A549 (cell line): ENCODE results near the gene ZMYND8. TPM values are rescaled to one million over a fixed set of nuclear protein-coding genes. Genes with fewer than 3 reads are reported as not detected.

ENCODE experiments used
- ATAC-seq, 2 experiments: fragments of 200-7000 bp in 1 of 2; fragments of >200 bp in 1 of 2; cut with Nextera tagmentation in 1 of 2; cut with Tn5 transposase in 1 of 2; 3 replicates each; pipeline versions ENCODE4 v1.8.0 to v1.9.1; 2018 to 2020; ENCODE audit warnings: mild to moderate bottlenecking in 1 of 2, moderate library complexity in 1 of 2
- CTCF ChIA-PET: fragments of 300-600 bp; sonication (Branson Sonifier 250); formaldehyde crosslinking; extraction: SDS; loops from one replicate; lab custom pipeline; 2021; ENCODE audit warnings: antibody characterized with exemption, inconsistent platforms; lab: Yijun Ruan, JAX
- POLR2A ChIA-PET: fragments of 350-600 bp; formaldehyde crosslinking; extraction: SDS; loops from one replicate; lab custom pipeline; 2021; ENCODE audit warnings: antibody characterized with exemption, inconsistent platforms; lab: Yijun Ruan, JAX
- DNase-seq, 2 experiments: peaks; one replicate each; pipeline versions ENCODE4 v3.0.0 to v3.0.0-alpha.2; 2011 to 2016; ENCODE audit warnings: low read depth in 1 of 2, low spot score in 1 of 2
- FAIRE-seq: peaks from 2 replicates; lab custom pipeline; 2011; peaks lifted over from hg19 to GRCh38; lab: Jason Lieb, UNC
- H3K27ac ChIP-seq, 2 experiments: fragments of >200 bp; sonication (Bioruptor Twin); formaldehyde crosslinking; 3 replicates each; pipeline ENCODE4 v1.5.1; 2016 to 2017
- H3K4me1 ChIP-seq: fragments of >200 bp; sonication (Bioruptor Twin); formaldehyde crosslinking; 3 replicates; pipeline ENCODE4 v1.6.1; 2016
- H3K4me2 ChIP-seq: fragments of >200 bp; sonication (Bioruptor Twin); formaldehyde crosslinking; 3 replicates; pipeline ENCODE4 v1.6.1; 2016
- H3K4me3 ChIP-seq: fragments of >200 bp; sonication (Bioruptor Twin); formaldehyde crosslinking; 3 replicates; pipeline ENCODE4 v1.5.1; 2016
- H3K9me3 ChIP-seq: fragments of >200 bp; sonication (Bioruptor Twin); formaldehyde crosslinking; 3 replicates; pipeline ENCODE4 v1.6.1; 2016
- BHLHE40 ChIP-seq: IDR thresholded peaks from 2 replicates; pipeline ENCODE4 v1.6.1; 2012; ENCODE audit warnings: low read depth, low read length, inconsistent platforms
- CBX2 ChIP-seq: fragments of 200-600 bp; sonication (generic); IDR thresholded peaks from 2 replicates; pipeline ENCODE4 v1.6.1; 2016; ENCODE audit warnings: low read depth, mild to moderate bottlenecking, borderline replicate concordance
- CBX8 ChIP-seq: fragments of 200-600 bp; sonication (generic); IDR thresholded peaks from 2 replicates; pipeline ENCODE4 v1.6.1; 2016
- CEBPB ChIP-seq, 2 experiments: fragments of >200 bp in 1 of 2; sonication (Bioruptor Twin) in 1 of 2; formaldehyde crosslinking in 1 of 2; IDR thresholded peaks; 2 replicates each; pipeline ENCODE4 v1.6.1; 2012 to 2016
- CHD2 ChIP-seq: fragments of 150-350 bp; IDR thresholded peaks from 2 replicates; pipeline ENCODE4 v1.6.1; 2014; ENCODE audit warnings: low read length; ENCODE audit not compliant: partially characterized antibody
- EHMT2 ChIP-seq: fragments of 200-600 bp; sonication (generic); IDR thresholded peaks from 2 replicates; pipeline ENCODE4 v1.6.1; 2016; ENCODE audit warnings: antibody characterized with exemption, low read depth, mild to moderate bottlenecking, moderate library complexity
- HOXB5 ChIP-seq: fragments of 250-450 bp; sonication (Bioruptor Pico); IDR thresholded peaks from 2 replicates; pipeline ENCODE4 v1.5.0; 2020; ENCODE audit warnings: mild to moderate bottlenecking, moderate library complexity
- JUNB ChIP-seq: fragments of >200 bp; sonication (Bioruptor Twin); formaldehyde crosslinking; IDR thresholded peaks from 2 replicates; pipeline ENCODE4 v1.6.1; 2016
- MYC ChIP-seq: IDR thresholded peaks from 2 replicates; pipeline ENCODE4 v1.6.1; 2012; ENCODE audit warnings: mild to moderate bottlenecking, inconsistent platforms, low read length, improper control_type of control experiment, borderline replicate concordance
- POLR2A ChIP-seq: IDR thresholded peaks from 2 replicates; pipeline ENCODE4 v1.6.1; 2012; ENCODE audit warnings: mild to moderate bottlenecking, low read length
- POLR2AphosphoS2 ChIP-seq: conservative IDR thresholded peaks from 2 replicates; pipeline ENCODE4 v1.6.1; 2012; ENCODE audit warnings: low read length, improper control_type of control experiment, inconsistent platforms
- RAD21 ChIP-seq, 2 experiments: fragments of >200 bp in 1 of 2; sonication (Bioruptor Twin) in 1 of 2; formaldehyde crosslinking in 1 of 2; IDR thresholded peaks in 1 of 2; conservative IDR thresholded peaks in 1 of 2; 2 replicates in 1 of 2; 3 replicates in 1 of 2; pipeline ENCODE4 v1.6.1; 2012 to 2018; ENCODE audit warnings: inconsistent platforms in 1 of 2
- RARB ChIP-seq: fragments of 250-450 bp; sonication (Bioruptor Pico); IDR thresholded peaks from 2 replicates; pipeline ENCODE4 v1.8.0; 2021; ENCODE audit warnings: mild to moderate bottlenecking, moderate library complexity
- RFX5 ChIP-seq: fragments of 450-650 bp; IDR thresholded peaks from 2 replicates; pipeline ENCODE4 v1.7.1; 2014; ENCODE audit warnings: antibody characterized with exemption, mild to moderate bottlenecking, moderate library complexity
- SMC3 ChIP-seq: fragments of >200 bp; sonication (Bioruptor Twin); formaldehyde crosslinking; IDR thresholded peaks from 3 replicates; pipeline ENCODE4 v1.6.1; 2018; ENCODE audit warnings: inconsistent platforms
- TFCP2L1 ChIP-seq: fragments of 250-450 bp; sonication (Bioruptor Pico); IDR thresholded peaks from 2 replicates; pipeline ENCODE4 v1.5.0; 2021; ENCODE audit warnings: mild to moderate bottlenecking
- ZC3H11A ChIP-seq: fragments of 450-650 bp; IDR thresholded peaks from 2 replicates; pipeline ENCODE4 v1.6.1; 2014; ENCODE audit warnings: antibody characterized with exemption, mild to moderate bottlenecking
- ZNF302 ChIP-seq: fragments of 250-450 bp; sonication (Bioruptor Pico); IDR thresholded peaks from 2 replicates; pipeline ENCODE4 v1.9.0; 2021; ENCODE audit warnings: inconsistent platforms, mild to moderate bottlenecking, moderate library complexity
- WGBS: methylation state at CpG from one replicate; pipeline ENCODE4 v1.1.6; 2017; ENCODE audit errors: missing lambda C conversion rate; 5-methylcytosine and 5-hydroxymethylcytosine counted together
- polyA plus RNA-seq, 4 experiments: library from polyadenylated mRNA; depleted of rRNA in 3 of 4; stranded (reverse); fragments of >200 nt; fragmentation: RNase III in 1 of 4; extraction: RNeasy Plus Mini Kit Qiagen cat#74134 plus additional on column Dnase treatment in 1 of 4; gene quantifications; 2 replicates in 3 of 4; 3 replicates in 1 of 4; pipeline ENCODE4 v1.2.3, GENCODE V29; 2011 to 2017
- TF ChIP-seq, protein P1 (sequence below): IDR thresholded peaks from 2 replicates; pipeline ENCODE4 v1.6.1; 2012
- TF ChIP-seq, protein P2 (sequence below): fragments of >200 bp; sonication (Bioruptor Twin); formaldehyde crosslinking; IDR thresholded peaks from 2 replicates; pipeline ENCODE4 v1.6.1; 2016
- TF ChIP-seq, protein P3 (sequence below): fragments of 450-650 bp; IDR thresholded peaks from 2 replicates; pipeline ENCODE4 v1.6.1; 2014; ENCODE audit warnings: antibody characterized with exemption
- TF ChIP-seq, protein P4 (sequence below): fragments of >200 bp; sonication (Bioruptor Twin); formaldehyde crosslinking; IDR thresholded peaks from 3 replicates; pipeline ENCODE4 v1.5.1; 2016
- TF ChIP-seq, protein P5 (sequence below): fragments of 250-450 bp; sonication (Bioruptor Pico); IDR thresholded peaks from 2 replicates; pipeline ENCODE4 v1.5.0; 2021; ENCODE audit warnings: mild to moderate bottlenecking, moderate library complexity, borderline replicate concordance
- TF ChIP-seq, protein P6 (sequence below): fragments of 150-350 bp; IDR thresholded peaks from 2 replicates; pipeline ENCODE4 v1.6.1; 2014; ENCODE audit warnings: low read depth, mild to moderate bottlenecking, low read length
- TF ChIP-seq, protein P7 (sequence below): IDR thresholded peaks from 2 replicates; pipeline ENCODE4 v1.6.1; 2012; ENCODE audit warnings: low read depth, borderline replicate concordance
- TF ChIP-seq, protein P8 (sequence below): fragments of >200 bp; sonication (Bioruptor Twin); formaldehyde crosslinking; IDR thresholded peaks from 3 replicates; pipeline ENCODE4 v1.6.1; 2016

Gene ZMYND8
- polyA plus RNA-seq, 2 of the 4 experiments (the other 2 are of a cell fraction): 10.4 to 24.9 TPM

DNA sequence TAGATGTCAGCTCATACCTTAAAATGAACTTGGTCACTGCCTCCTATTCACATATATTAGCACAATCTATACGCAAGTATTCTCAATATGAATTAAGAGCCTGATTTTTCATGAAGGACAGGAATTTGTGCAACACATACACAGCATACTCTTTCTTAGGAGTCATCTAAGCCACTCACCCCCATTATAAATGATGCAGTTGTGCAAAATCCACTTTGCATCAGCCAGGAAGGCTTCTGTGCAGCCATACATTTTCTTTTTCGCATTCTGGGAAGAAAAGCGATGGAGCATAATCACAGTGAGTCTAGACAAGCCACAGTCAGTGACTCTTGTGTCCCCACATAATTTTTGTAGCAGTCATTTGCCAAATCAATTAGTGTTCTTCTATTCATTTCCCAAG is 66.5 kb downstream of the ZMYND8 start:
- TF ChIP-seq EHMT2 (no peak), RFX5 (no peak), HOXB5 (CRISPR knock-in tag) (no peak), POLR2AphosphoS2 (no peak), MYC (no peak), POLR2A (no peak), ZNF302 (no peak), ZC3H11A (no peak), CHD2 (no peak), CBX8 (no peak), JUNB (no peak), CBX2 (no peak)
- TF ChIP-seq, protein P1, sequence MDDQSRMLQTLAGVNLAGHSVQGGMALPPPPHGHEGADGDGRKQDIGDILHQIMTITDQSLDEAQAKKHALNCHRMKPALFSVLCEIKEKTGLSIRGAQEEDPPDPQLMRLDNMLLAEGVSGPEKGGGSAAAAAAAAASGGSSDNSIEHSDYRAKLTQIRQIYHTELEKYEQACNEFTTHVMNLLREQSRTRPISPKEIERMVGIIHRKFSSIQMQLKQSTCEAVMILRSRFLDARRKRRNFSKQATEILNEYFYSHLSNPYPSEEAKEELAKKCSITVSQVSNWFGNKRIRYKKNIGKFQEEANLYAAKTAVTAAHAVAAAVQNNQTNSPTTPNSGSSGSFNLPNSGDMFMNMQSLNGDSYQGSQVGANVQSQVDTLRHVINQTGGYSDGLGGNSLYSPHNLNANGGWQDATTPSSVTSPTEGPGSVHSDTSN: no peak
- TF ChIP-seq, protein P2, sequence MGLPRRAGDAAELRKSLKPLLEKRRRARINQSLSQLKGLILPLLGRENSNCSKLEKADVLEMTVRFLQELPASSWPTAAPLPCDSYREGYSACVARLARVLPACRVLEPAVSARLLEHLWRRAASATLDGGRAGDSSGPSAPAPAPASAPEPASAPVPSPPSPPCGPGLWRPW: no peak
- TF ChIP-seq, protein P3, sequence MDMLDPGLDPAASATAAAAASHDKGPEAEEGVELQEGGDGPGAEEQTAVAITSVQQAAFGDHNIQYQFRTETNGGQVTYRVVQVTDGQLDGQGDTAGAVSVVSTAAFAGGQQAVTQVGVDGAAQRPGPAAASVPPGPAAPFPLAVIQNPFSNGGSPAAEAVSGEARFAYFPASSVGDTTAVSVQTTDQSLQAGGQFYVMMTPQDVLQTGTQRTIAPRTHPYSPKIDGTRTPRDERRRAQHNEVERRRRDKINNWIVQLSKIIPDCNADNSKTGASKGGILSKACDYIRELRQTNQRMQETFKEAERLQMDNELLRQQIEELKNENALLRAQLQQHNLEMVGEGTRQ: no peak
- TF ChIP-seq, protein P4, sequence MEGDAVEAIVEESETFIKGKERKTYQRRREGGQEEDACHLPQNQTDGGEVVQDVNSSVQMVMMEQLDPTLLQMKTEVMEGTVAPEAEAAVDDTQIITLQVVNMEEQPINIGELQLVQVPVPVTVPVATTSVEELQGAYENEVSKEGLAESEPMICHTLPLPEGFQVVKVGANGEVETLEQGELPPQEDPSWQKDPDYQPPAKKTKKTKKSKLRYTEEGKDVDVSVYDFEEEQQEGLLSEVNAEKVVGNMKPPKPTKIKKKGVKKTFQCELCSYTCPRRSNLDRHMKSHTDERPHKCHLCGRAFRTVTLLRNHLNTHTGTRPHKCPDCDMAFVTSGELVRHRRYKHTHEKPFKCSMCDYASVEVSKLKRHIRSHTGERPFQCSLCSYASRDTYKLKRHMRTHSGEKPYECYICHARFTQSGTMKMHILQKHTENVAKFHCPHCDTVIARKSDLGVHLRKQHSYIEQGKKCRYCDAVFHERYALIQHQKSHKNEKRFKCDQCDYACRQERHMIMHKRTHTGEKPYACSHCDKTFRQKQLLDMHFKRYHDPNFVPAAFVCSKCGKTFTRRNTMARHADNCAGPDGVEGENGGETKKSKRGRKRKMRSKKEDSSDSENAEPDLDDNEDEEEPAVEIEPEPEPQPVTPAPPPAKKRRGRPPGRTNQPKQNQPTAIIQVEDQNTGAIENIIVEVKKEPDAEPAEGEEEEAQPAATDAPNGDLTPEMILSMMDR: no peak
- TF ChIP-seq, all 56 proteins: peak for 0
- ChIA-PET POLR2A (interaction anchor here (0.6 kb wide), 1 partner anchor 28 kb away, joined by 5 read pairs; no protein-coding TSS in a partner anchor), CTCF (interaction anchor here (0.6 to 4.7 kb wide), 8 partner anchors 11 to 1331 kb away, joined by 3 to 24 read pairs (median 4); no protein-coding TSS in a partner anchor)
- DNase-seq (no peak), FAIRE-seq (no peak), ATAC-seq (no peak)
- Histone ChIP-seq H3K27ac (peak overlapping the region in 1 of 2 experiments; percentile 19; a peak in 2 of 6 replicates), H3K4me2 (no peak overlapping the region), H3K9me3 (no peaks in the 10 kb centered on the region), H3K4me1 (peaks cover 4% of the 10 kb centered on the region; the same call in 2 of the 3 replicates), H3K4me3 (no peak overlapping the region)
- 93% methylated on average over 3 of the region's 3 CpGs for WGBS

DNA sequence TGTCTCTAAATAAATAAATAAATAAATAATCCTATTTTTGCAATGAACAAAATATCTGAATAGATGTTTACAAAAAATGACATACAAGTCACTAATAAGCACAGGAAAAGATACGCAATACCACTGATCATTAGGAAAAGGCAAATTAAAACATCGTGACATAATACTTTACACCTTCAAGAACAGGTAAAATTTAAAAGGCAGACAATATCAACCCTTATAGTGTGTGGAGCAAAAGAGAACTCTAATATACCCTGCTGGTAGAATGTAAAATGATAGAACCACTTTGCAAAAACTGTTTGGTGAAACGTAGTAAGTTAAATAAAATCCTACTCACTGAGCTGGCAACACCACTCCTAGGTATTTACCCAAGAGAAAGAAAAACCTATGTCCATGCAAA is 67.4 kb downstream of the ZMYND8 start:
- DNase-seq (no peak), ATAC-seq (no peak), FAIRE-seq (no peak)
- 84% methylated on average over 3 of the region's 3 CpGs for WGBS
- Histone ChIP-seq H3K4me2 (no peak overlapping the region), H3K4me3 (no peak overlapping the region), H3K9me3 (no peaks in the 10 kb centered on the region), H3K27ac (no peak overlapping the region), H3K4me1 (0 out of 3 replicates have a peak, but pooled peaks cover 3% of the 10 kb centered on the region)
- POLR2A ChIA-PET: no interaction called here
- CTCF ChIA-PET: interaction anchor here (0.6 to 4.7 kb wide), 4 partner anchors 12 to 343 kb away, joined by 3 to 24 read pairs (median 10); no protein-coding TSS in a partner anchor
- TF ChIP-seq, protein P5, sequence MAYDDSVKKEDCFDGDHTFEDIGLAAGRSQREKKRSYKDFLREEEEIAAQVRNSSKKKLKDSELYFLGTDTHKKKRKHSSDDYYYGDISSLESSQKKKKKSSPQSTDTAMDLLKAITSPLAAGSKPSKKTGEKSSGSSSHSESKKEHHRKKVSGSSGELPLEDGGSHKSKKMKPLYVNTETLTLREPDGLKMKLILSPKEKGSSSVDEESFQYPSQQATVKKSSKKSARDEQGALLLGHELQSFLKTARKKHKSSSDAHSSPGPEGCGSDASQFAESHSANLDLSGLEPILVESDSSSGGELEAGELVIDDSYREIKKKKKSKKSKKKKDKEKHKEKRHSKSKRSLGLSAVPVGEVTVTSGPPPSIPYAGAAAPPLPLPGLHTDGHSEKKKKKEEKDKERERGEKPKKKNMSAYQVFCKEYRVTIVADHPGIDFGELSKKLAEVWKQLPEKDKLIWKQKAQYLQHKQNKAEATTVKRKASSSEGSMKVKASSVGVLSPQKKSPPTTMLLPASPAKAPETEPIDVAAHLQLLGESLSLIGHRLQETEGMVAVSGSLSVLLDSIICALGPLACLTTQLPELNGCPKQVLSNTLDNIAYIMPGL (CRISPR knock-in tag): no peak
- TF ChIP-seq BHLHE40 (no peak), RARB (CRISPR knock-in tag) (no peak), POLR2A (no peak), ZNF302 (no peak), SMC3 (no peak), RFX5 (no peak), ZC3H11A (no peak), TFCP2L1 (CRISPR knock-in tag) (no peak), RAD21 (conservative IDR thresholded peaks at IDR 0.05 in 1 of 2, IDR thresholded peaks at IDR 0.05 in 1 of 2) (no peak), CEBPB (IDR thresholded peaks at IDR 0.05) (no peak)
- TF ChIP-seq, protein P2: no peak
- TF ChIP-seq, protein P6, sequence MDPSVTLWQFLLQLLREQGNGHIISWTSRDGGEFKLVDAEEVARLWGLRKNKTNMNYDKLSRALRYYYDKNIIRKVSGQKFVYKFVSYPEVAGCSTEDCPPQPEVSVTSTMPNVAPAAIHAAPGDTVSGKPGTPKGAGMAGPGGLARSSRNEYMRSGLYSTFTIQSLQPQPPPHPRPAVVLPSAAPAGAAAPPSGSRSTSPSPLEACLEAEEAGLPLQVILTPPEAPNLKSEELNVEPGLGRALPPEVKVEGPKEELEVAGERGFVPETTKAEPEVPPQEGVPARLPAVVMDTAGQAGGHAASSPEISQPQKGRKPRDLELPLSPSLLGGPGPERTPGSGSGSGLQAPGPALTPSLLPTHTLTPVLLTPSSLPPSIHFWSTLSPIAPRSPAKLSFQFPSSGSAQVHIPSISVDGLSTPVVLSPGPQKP: no peak
- TF ChIP-seq, protein P1: no peak
- TF ChIP-seq, protein P7, sequence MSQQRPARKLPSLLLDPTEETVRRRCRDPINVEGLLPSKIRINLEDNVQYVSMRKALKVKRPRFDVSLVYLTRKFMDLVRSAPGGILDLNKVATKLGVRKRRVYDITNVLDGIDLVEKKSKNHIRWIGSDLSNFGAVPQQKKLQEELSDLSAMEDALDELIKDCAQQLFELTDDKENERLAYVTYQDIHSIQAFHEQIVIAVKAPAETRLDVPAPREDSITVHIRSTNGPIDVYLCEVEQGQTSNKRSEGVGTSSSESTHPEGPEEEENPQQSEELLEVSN: no peak
- TF ChIP-seq, protein P8, sequence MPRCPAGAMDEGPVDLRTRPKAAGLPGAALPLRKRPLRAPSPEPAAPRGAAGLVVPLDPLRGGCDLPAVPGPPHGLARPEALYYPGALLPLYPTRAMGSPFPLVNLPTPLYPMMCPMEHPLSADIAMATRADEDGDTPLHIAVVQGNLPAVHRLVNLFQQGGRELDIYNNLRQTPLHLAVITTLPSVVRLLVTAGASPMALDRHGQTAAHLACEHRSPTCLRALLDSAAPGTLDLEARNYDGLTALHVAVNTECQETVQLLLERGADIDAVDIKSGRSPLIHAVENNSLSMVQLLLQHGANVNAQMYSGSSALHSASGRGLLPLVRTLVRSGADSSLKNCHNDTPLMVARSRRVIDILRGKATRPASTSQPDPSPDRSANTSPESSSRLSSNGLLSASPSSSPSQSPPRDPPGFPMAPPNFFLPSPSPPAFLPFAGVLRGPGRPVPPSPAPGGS: no peak
